AG04450 (cell line): ENCODE data around the gene LITAF. TPM values are rescaled to one million over a fixed set of nuclear protein-coding genes. Genes with fewer than 3 reads are reported as not detected.

Source experiments
- CTCF ChIA-PET: fragments of 300-600, 350-600 bp; formaldehyde crosslinking; extraction: SDS; loops from one replicate; lab custom pipeline; 2022; ENCODE audit warnings: antibody characterized with exemption, inconsistent platforms; lab: Charles Lee
- POLR2A ChIA-PET: fragments of 350-600 bp; formaldehyde crosslinking; extraction: SDS; loops from one replicate; lab custom pipeline; 2021; ENCODE audit warnings: antibody characterized with exemption, inconsistent platforms; lab: Yijun Ruan, JAX
- DNase-seq: peaks from one replicate; pipeline ENCODE4 v3.0.0-alpha.2; 2011; ENCODE audit warnings: low read depth, low spot score
- H3K27ac ChIP-seq: one replicate; pipeline ENCODE4 v1.5.1; 2012; ENCODE audit warnings: low read depth, low read length, control low read depth
- H3K27me3 ChIP-seq: one replicate; pipeline ENCODE4 v1.6.0; 2012; ENCODE audit warnings: low read length; ENCODE audit not compliant: control insufficient read depth, insufficient read depth
- H3K4me3 ChIP-seq: 2 replicates; pipeline ENCODE4 v1.5.1; 2011; ENCODE audit warnings: mild to moderate bottlenecking, low read depth, low read length, control low read depth
- H3K9me3 ChIP-seq: 2 replicates; pipeline ENCODE4 v1.5.1; 2012; ENCODE audit warnings: low read length; ENCODE audit not compliant: control insufficient read depth, insufficient read depth
- polyA plus RNA-seq: library from polyadenylated mRNA; depleted of rRNA; stranded (reverse); fragments of >200 nt; gene quantifications from 2 replicates; pipeline ENCODE4 v1.2.3, GENCODE V29; 2011
- TF ChIP-seq, protein P1 (sequence below): IDR thresholded peaks from 2 replicates; pipeline ENCODE4 v1.5.1; 2011; ENCODE audit warnings: low read depth, low read length, control low read depth, inconsistent platforms

LITAF gene
- polyA plus RNA-seq, 1 experiment, result 190 TPM

DNA sequence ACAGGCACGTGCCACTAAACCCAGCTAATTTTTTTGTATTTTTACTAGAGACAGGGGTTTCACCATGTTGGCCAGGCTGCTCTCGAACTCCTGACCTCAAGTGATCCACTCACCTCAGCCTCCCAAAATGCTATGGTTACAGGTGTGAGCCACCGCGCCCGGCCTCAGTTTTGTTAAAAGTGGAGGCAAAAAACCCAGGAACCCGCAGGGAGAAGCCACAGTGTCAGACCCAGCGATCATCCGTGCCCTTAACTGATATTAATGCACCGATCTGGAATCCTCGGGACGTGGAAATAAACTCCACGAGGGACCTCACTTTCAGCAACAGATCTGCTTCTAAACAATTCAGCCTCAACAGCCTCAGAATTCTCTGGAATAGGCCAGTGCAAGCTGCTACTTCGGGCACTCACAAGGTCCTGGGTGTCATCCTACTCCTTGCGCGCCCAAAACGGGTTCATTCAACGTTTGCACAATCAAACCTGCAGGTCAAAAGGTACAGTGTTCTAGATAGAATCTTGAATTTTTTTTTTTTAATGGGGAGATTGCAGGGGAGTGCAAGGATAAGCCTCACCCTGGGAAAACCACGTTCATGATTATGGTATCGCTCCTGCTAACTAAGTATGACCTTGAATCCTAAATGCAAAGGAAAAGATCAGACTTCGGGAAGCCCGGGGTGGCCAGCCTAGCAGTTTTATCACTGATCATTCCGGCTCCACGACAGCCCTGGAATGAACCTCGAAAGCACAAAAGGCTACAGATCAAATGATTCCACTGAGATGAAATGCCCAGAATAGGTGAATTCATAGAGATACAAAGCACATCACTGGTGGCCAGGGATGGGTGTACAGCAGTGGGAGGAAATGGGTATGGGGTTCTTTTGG is 22.4 kb downstream of the LITAF start:
- TF ChIP-seq, protein P1, sequence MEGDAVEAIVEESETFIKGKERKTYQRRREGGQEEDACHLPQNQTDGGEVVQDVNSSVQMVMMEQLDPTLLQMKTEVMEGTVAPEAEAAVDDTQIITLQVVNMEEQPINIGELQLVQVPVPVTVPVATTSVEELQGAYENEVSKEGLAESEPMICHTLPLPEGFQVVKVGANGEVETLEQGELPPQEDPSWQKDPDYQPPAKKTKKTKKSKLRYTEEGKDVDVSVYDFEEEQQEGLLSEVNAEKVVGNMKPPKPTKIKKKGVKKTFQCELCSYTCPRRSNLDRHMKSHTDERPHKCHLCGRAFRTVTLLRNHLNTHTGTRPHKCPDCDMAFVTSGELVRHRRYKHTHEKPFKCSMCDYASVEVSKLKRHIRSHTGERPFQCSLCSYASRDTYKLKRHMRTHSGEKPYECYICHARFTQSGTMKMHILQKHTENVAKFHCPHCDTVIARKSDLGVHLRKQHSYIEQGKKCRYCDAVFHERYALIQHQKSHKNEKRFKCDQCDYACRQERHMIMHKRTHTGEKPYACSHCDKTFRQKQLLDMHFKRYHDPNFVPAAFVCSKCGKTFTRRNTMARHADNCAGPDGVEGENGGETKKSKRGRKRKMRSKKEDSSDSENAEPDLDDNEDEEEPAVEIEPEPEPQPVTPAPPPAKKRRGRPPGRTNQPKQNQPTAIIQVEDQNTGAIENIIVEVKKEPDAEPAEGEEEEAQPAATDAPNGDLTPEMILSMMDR, result no peak
- POLR2A ChIA-PET, result no interaction called here
- Histone ChIP-seq H3K27me3 (no peaks in the 10 kb centered on the region), H3K9me3 (no peaks in the 10 kb centered on the region), H3K4me3 (no peak overlapping the region), H3K27ac (peak overlapping the region; percentile 11)
- CTCF ChIA-PET, result interaction anchor here (1.4 kb wide), 1 partner anchor 32 kb away, joined by 3 read pairs; no protein-coding TSS in a partner anchor
- DNase-seq, result no peak

DNA sequence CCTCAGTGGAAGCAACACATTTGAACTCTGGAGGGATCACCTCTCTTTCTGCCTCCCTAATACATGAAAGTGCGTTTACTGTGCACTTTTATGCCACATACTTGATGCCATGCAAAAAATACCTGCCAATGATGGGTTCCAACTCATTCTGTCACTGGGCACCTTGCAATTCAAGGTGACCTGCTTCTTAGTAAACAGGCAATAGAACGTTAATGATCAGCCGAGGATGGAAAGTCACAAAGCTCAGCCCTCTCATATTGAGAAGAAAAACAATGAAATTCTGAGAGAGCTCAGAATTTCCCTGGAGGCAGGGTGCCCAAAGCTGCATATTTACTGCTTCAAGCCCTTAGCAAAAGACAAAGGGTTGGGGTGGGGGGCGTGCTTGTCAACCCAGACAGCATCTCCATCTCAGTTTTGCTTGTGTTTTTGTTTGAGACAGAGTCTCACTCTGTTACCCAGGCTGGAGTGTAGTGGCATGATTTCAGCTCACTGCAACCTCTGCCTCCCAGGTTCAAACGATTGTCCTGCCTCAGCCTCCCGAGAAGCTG is 23.2 kb downstream of the LITAF start:
- TF ChIP-seq, protein P1, result no peak
- Histone ChIP-seq H3K27me3 (no peaks in the 10 kb centered on the region), H3K27ac (no peak overlapping the region), H3K4me3 (no peak overlapping the region), H3K9me3 (no peaks in the 10 kb centered on the region)
- ChIA-PET POLR2A (no interaction called here), CTCF (interaction anchor here (1.4 kb wide), 1 partner anchor 32 kb away, joined by 3 read pairs; no protein-coding TSS in a partner anchor)
- DNase-seq, result no peak

DNA sequence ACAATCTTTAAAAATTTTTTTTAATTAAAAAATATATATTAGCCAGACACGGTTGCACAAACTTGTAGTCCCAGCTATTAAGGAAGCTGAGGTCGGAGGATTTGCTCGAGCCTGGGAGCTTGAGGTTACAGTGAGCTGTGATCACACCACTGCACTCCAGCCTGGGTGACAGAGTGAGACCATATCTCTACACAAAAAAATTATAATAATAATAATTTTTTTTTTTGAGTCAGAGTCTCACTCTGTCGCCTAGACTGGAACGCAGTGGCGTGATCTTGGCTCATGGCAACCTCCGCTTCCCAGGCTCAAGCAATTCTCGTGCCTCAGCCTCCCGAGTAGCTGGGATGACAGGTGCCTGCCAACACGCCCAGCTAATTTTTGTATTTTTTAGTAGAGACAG is 23.8 kb downstream of the LITAF start:
- no peak for DNase-seq

DNA sequence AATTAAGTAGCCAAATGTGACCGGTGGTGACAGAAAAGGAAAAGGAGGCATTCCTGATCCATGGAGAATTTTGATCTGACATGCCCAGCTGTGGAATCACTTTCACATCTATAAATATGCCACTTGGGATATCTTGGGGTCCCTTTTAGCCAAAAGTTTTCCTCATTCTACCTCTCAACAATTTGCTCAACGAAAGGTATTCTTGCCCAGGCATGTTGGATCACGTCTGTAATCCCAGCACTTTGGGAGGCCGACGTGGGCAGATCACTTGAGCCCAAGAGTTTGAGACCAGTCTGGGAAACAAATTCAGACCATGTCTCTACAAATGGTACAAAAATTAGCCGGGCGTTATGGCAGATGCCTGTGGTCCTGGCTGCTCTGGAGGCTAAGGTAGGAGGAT is 24.3 kb downstream of the LITAF start:
- Histone ChIP-seq H3K27me3 (no peaks in the 10 kb centered on the region), H3K9me3 (peaks cover 1% of the 10 kb centered on the region; the same call in 1 of the 2 replicates), H3K27ac (no peak overlapping the region), H3K4me3 (no peak overlapping the region)
- ChIA-PET CTCF (interaction anchor here (1.4 kb wide), 1 partner anchor 30 kb away, joined by 3 read pairs; no protein-coding TSS in a partner anchor), POLR2A (no interaction called here)
- DNase-seq, result no peak
- TF ChIP-seq, protein P1, result no peak

More for the DNA sequence above, 23.8 kb downstream of the LITAF start:
- Histone ChIP-seq H3K9me3 (no peaks in the 10 kb centered on the region), H3K27ac (no peak overlapping the region), H3K4me3 (no peak overlapping the region), H3K27me3 (no peaks in the 10 kb centered on the region)
- TF ChIP-seq, protein P1, result no peak
- CTCF ChIA-PET, result interaction anchor here (1.4 kb wide), 1 partner anchor 31 kb away, joined by 3 read pairs; no protein-coding TSS in a partner anchor
- POLR2A ChIA-PET, result no interaction called here

DNA sequence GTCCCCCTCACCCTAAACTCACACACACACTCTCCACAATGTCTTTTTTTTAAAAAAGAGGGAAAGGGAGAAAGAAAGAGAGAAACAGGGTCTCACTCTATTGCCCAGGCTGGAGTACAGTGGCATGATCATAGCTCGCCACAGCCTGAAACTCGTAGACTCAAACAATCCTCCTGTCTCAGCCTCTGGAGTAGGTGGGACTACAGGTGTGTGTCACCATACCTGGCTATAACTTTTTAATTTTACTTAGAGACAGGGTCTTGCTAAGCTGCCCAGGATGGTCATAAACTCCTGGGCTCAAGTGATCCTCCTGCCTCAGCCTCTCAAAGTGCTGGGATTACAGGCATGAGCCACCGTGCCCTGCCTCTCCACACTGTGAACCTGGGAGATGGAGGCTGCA is 24.9 kb downstream of the LITAF start:
- ChIA-PET CTCF (no interaction called here), POLR2A (interaction anchor here (0.6 kb wide), 1 partner anchor 154 kb away, joined by 12 read pairs; no protein-coding TSS in a partner anchor)
- DNase-seq, result no peak
- peaks cover 6% of the 10 kb centered on the region; the same call in 1 of the 2 replicates for H3K9me3 ChIP-seq
- TF ChIP-seq, protein P1, result no peak
- H3K27me3 ChIP-seq, result no peaks in the 10 kb centered on the region
- H3K27ac ChIP-seq, result no peak overlapping the region
- H3K4me3 ChIP-seq, result no peak overlapping the region
